ENCODE results near the gene CD160. TPM values are rescaled to one million over a fixed set of nuclear protein-coding genes. Genes with fewer than 3 reads are reported as not detected.
A peak's percentile ranks its signal among the peaks of the same experiment; 100 is the strongest.

The CD160 gene
- total RNA-seq, 2 donors from 2014 or later = not detected

DNA sequence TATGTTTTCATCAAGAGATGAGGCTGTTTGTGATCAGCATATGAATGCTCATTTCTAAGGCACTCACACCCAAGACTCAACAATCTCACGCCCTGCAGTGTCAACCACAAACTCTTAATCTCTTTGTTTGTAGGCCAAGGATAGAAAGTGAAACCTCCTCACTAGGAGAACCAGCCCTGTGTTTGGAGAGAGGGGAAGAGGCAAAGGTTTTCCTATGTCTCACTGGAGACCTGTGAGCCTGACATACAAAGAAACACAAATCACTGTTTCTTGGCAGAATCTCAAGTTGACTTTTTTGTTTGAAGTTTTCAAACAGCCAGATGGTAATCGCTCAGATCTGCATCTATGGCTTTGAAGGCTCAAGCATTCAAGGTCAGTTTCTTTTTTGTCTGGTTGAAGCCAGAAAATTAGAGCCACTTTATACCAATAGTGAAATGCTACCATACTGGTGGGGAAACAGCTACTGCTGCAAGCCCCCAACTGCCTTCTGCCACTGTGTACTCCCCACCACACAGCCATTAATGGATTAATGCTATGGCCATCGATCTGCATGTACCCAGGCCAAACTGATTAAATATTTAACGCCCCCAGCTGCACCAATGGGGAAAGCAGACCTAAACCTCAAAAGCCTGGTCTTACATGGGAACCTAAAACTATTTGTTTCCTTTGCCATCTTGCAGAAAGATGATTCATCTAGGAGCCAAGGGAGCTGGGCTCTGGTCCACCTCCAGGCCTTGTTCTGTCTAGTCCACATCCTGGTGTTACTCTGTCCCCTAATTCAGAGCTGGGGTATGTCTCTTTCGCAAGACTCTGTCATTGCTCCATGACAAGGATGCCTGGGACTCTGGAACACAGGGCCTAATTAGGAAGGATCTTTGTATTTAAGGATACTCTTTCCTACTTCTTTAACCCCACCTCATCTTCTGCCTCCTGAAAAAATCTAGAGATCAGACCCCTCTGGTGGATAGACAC lies 28.4 kb upstream of the CD160 start:
- Histone ChIP-seq H3K36me3 (ENCODE audit: control insufficient read depth, insufficient read depth, low read length) (peaks cover 42% of the 10 kb centered on the region), H3K4me3 (ENCODE audit: low read length) (no peak overlapping the region), H3K27me3 (ENCODE audit: control insufficient read depth, insufficient read depth, low read length, poor library complexity, severe bottlenecking) (no peaks in the 10 kb centered on the region), H3K9me3 (ENCODE audit: control insufficient read depth, low read length) (no peaks in the 10 kb centered on the region), H3K9ac (ENCODE audit: extremely low read depth, low read length, poor library complexity, severe bottlenecking) (no peak overlapping the region), H3K27ac (ENCODE audit: low read depth, low read length) (no peak overlapping the region), H3K4me1 (ENCODE audit: control insufficient read depth, insufficient read depth, low read length) (peaks cover 20% of the 10 kb centered on the region)
- no peak overlapping the region for H3K27ac Mint-ChIP-seq
- 79 to 89% methylated on average over 3 to 5 of the region's 5 CpGs for WGBS, 2 experiments (ENCODE audit: insufficient coverage in 1 of 2, insufficient read length in 1 of 2)
- TF ChIP-seq CTCF (conservative IDR thresholded peaks at IDR 0.05) = no peak
- H3K4me1 Mint-ChIP-seq = peaks cover 50% of the 10 kb centered on the region
- no peaks in the 10 kb centered on the region for H3K27me3 Mint-ChIP-seq (ENCODE audit: insufficient read depth)
- DNase-seq = peak; percentile 72
- H3K36me3 Mint-ChIP-seq (ENCODE audit: low read depth) = peaks cover 34% of the 10 kb centered on the region
- no peaks in the 10 kb centered on the region for H3K9me3 Mint-ChIP-seq
- H3K4me3 Mint-ChIP-seq = no peak overlapping the region

- no peak overlapping the region for H3K4me3 Mint-ChIP-seq
- no peaks in the 10 kb centered on the region for H3K27me3 Mint-ChIP-seq (ENCODE audit: insufficient read depth)
- Histone ChIP-seq H3K36me3 (ENCODE audit: control insufficient read depth, insufficient read depth, low read length) (peaks cover 33% of the 10 kb centered on the region), H3K4me3 (ENCODE audit: low read length) (no peak overlapping the region), H3K27me3 (ENCODE audit: control insufficient read depth, insufficient read depth, low read length, poor library complexity, severe bottlenecking) (no peaks in the 10 kb centered on the region), H3K27ac (ENCODE audit: low read depth, low read length) (no peak overlapping the region), H3K9ac (ENCODE audit: extremely low read depth, low read length, poor library complexity, severe bottlenecking) (no peak overlapping the region), H3K9me3 (ENCODE audit: control insufficient read depth, low read length) (no peaks in the 10 kb centered on the region), H3K4me1 (ENCODE audit: control insufficient read depth, insufficient read depth, low read length) (peaks cover 21% of the 10 kb centered on the region)
- no peak for DNase-seq
- no peak for TF ChIP-seq CTCF (conservative IDR thresholded peaks at IDR 0.05)
- H3K27ac Mint-ChIP-seq = no peak overlapping the region
- peaks cover 60% of the 10 kb centered on the region for H3K4me1 Mint-ChIP-seq
- WGBS, 2 experiments (ENCODE audit: insufficient coverage in 1 of 2, insufficient read length in 1 of 2) = 94 to 97% methylated on average over 9 to 11 of the region's 11 CpGs
- H3K9me3 Mint-ChIP-seq = no peaks in the 10 kb centered on the region
- H3K36me3 Mint-ChIP-seq (ENCODE audit: low read depth) = peaks cover 34% of the 10 kb centered on the region
These were observed 26.4 kb upstream of the CD160 start for GRCh38 chr1:145692785-145693443.

DNA sequence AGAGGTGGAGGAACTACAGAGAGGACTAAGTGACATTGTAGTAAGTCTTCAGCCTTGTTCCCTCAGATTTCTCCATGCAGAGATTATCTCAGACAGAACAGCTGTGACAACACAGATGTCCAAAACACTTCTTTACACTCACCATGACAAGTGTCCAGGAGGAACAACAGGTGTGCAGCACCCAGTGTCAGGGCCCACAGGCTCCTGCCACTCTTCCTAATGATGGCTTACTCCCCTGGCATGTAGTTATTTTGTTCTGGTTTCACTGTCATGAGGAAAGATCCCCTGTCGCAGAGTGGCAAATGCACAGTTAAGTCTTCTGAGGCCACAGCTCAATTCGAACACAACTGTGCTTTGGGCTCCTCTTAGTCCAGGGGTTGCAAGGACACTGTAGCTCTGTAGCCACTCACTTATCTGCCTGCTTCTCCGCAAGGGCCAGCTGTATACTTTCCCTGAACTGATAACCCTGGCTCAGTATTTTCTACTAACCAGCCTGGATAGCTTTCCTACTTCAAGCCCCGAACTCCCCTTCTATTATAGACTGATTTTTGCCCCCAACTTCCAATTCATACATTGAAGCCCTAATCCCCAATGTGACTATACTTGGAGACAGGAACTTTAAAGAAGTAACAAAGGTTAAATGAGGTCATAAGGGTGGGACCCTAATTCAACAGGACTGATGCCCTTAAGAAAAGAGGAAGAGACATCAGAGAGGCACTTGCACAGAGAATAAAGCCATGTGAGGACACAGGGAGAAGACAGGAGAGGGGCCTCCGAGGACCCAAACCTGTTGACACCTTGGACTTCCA lies 23.3 kb upstream of the CD160 start:
- no peak overlapping the region for H3K27ac Mint-ChIP-seq

More for the DNA sequence above, 23.3 kb upstream of the CD160 start:
- TF ChIP-seq CTCF (conservative IDR thresholded peaks at IDR 0.05) = no peak
- H3K4me1 ChIP-seq (ENCODE audit: control insufficient read depth, insufficient read depth, low read length) = peaks cover 6% of the 10 kb centered on the region
- no peak for DNase-seq
- Mint-ChIP-seq H3K4me1 (peaks cover 35% of the 10 kb centered on the region), H3K9me3 (no peaks in the 10 kb centered on the region), H3K36me3 (ENCODE audit: low read depth) (peaks cover 31% of the 10 kb centered on the region), H3K27me3 (ENCODE audit: insufficient read depth) (no peaks in the 10 kb centered on the region), H3K4me3 (no peak overlapping the region)
- 90 to 91% methylated on average over 2 to 5 of the region's 5 CpGs for WGBS, 2 experiments (ENCODE audit: insufficient coverage in 1 of 2, insufficient read length in 1 of 2)
- H3K9ac ChIP-seq (ENCODE audit: extremely low read depth, low read length, poor library complexity, severe bottlenecking) = no peak overlapping the region
- H3K27ac ChIP-seq (ENCODE audit: low read depth, low read length) = no peak overlapping the region
- H3K9me3 ChIP-seq (ENCODE audit: control insufficient read depth, low read length) = no peaks in the 10 kb centered on the region
- H3K4me3 ChIP-seq (ENCODE audit: low read length) = no peak overlapping the region
- peaks cover 26% of the 10 kb centered on the region for H3K36me3 ChIP-seq (ENCODE audit: control insufficient read depth, insufficient read depth, low read length)
- no peaks in the 10 kb centered on the region for H3K27me3 ChIP-seq (ENCODE audit: control insufficient read depth, insufficient read depth, low read length, poor library complexity, severe bottlenecking)
